ENCODE results near the gene PPM1L. TPM values are rescaled to one million over a fixed set of nuclear protein-coding genes. Genes with fewer than 3 reads are reported as not detected.

PPM1L gene
- total RNA-seq, 1 experiment from 2014 or later = 7.3 TPM

- H3K27me3 ChIP-seq (ENCODE audit: insufficient read depth, low read length) = no peaks in the 10 kb centered on the region
- no peak overlapping the region for H3K4me3 Mint-ChIP-seq
- H4K91ac ChIP-seq (ENCODE audit: insufficient read length, low read depth, low read length) = no peak overlapping the region
- no peak overlapping the region for H2AFZ ChIP-seq (ENCODE audit: low read length)
- H3K9me3 Mint-ChIP-seq = no peaks in the 10 kb centered on the region
- H3T11ph ChIP-seq (ENCODE audit: low read length) = no peak overlapping the region
- H3K79me1 ChIP-seq (ENCODE audit: insufficient read depth, low read depth, low read length, poor library complexity, severe bottlenecking) = no peaks in the 10 kb centered on the region
- no peak overlapping the region for H4K5ac ChIP-seq (ENCODE audit: insufficient read length, low read depth, low read length)
- no peak overlapping the region for H3K9ac ChIP-seq (ENCODE audit: extremely low read depth, insufficient read length, low read length)
- no peak overlapping the region for H3K23ac ChIP-seq (ENCODE audit: insufficient read length, low read depth, low read length)
- no peak overlapping the region for H4K8ac ChIP-seq (replicated peaks; ENCODE audit: insufficient read length, low read depth, low read length)
- no peaks in the 10 kb centered on the region for H3K23me2 ChIP-seq (ENCODE audit: insufficient read length, low read depth, low read length, poor library complexity, severe bottlenecking)
- no peak overlapping the region for H3K4me2 ChIP-seq (ENCODE audit: insufficient read depth, insufficient read length, low read length)
- H3K18ac ChIP-seq (ENCODE audit: insufficient read length, low read depth, low read length) = no peak overlapping the region
- H2BK5ac ChIP-seq (ENCODE audit: insufficient read length, low read length) = no peak overlapping the region
- no peaks in the 10 kb centered on the region for H4K20me1 ChIP-seq (ENCODE audit: control insufficient read depth, insufficient read depth, insufficient read length)
- no peak overlapping the region for H3K56ac ChIP-seq (ENCODE audit: insufficient read length, low read depth, low read length)
- no peaks in the 10 kb centered on the region for H3K79me2 ChIP-seq (ENCODE audit: insufficient read depth, low read length)
- peak; percentile 73 for TF ChIP-seq CTCF (conservative IDR thresholded peaks at IDR 0.05)
- no peak overlapping the region for H2AK5ac ChIP-seq (ENCODE audit: insufficient read length, low read length)
- H2BK15ac ChIP-seq (ENCODE audit: low read depth, low read length) = no peak overlapping the region
- no peak overlapping the region for H3K27ac Mint-ChIP-seq
- no CpG with 5 or more reads among the region's 4 CpGs for WGBS (ENCODE audit: extremely low coverage, insufficient read length, low lambda C conversion rate)
- H3K4me1 Mint-ChIP-seq = peaks cover 19% of the 10 kb centered on the region in 2 experiments
- peaks cover 3% of the 10 kb centered on the region; the same call in 1 of the 2 replicates for H3K4me1 ChIP-seq (ENCODE audit: insufficient read depth, low read length)
- no peaks in the 10 kb centered on the region for H3K36me3 Mint-ChIP-seq (ENCODE audit: insufficient read depth in 1 of 3, low read depth in 3 of 3)
- H3K27ac ChIP-seq (ENCODE audit: insufficient read length, low read depth, low read length) = no peak overlapping the region
- H2BK12ac ChIP-seq (ENCODE audit: insufficient read length, low read depth, low read length) = no peak overlapping the region
- no peak overlapping the region for H3K14ac ChIP-seq (ENCODE audit: insufficient read depth, low read length)
- no peak for DNase-seq
- H3K4ac ChIP-seq (ENCODE audit: low read depth, low read length) = no peak overlapping the region
- no peaks in the 10 kb centered on the region; the same call in 1 of the 2 replicates for H3K27me3 Mint-ChIP-seq (ENCODE audit: low read depth)
- no peak overlapping the region for H2BK120ac ChIP-seq (ENCODE audit: low read depth, low read length, poor library complexity, severe bottlenecking)
- no peak overlapping the region for H2BK20ac ChIP-seq (ENCODE audit: low read depth, low read length, poor library complexity, severe bottlenecking)
- H3K9me3 ChIP-seq (ENCODE audit: control insufficient read depth, low read depth, low read length) = no peaks in the 10 kb centered on the region
These were observed 48.7 kb upstream of the PPM1L start for GRCh38 chr3:160707187-160707794.
